ENCODE measurements around the gene NACA.
"Not testable (repeated sequence)": the region's sequence is repeated elsewhere in the genome, so short reads cannot be mapped to it uniquely, and the experiment has no call there.

NACA gene

GRCh38 chr12:56724972-56725722, at the start of gene NACA:
TSS of gene NACA (minus strand) at chr12:56725299. CDS start at chr12:56724521, 778 bp downstream.
- peak; percentile 99 for DNase-seq

DNA sequence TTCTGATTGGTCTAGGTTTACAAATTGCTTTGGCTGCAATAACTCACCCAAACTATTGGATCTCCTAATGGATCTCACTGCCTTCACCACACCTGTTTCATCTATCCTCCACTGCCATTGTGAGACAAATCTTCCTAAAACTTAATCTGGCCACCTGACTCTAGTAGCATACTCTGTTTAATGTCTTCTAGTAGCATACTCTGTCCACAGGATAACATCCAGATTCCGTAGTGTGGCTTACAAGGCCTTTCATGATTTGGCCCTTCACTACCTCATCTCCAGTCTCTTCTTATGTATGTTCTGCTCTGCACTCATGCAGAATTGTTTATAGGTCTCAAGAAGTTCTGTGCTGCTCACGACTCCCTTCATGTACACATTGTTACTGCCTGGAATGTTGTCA, 48.0 kb upstream of the NACA start:
- no peak for DNase-seq

DNA sequence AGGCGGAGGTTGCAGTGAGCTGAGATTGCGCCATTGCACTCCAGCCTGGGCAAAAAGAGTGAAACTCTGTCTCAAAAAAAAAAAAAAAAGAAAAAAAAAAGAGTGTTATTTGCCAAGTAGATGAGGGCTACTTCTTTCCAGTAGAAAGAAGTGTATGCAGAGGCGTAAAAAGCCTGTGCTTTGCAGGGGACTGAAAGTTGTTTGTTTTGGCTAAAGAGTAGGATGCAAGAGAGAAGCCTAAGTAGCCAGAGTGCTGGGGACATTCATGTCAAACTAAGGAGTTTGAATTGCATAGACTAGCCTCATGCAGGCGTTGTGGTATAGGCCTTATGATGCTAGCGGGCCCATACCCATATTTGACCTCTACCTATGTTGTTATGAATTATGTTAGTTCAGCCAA, 47.5 kb upstream of the NACA start:
- DNase-seq: no peak

DNA sequence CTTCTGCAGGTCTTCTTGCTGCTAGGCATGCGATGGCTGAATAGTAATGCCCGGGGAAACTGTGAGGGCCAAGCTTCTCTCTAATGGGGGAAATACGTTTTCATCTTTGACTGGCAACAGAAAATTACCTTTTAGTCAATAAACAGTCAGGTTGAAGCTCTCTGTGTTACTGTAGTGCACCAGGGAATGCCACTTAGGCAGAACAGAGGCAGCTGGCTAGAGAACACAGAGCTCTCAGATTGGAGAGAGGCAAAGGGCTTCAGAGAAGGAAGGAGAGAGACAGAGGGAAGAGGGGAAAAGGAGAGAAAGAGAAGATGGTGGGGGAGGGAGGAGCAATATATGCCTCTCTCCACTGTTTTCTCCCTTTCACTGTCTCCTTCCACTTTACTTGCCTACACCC, 44.8 kb upstream of the NACA start:
- DNase-seq: no peak

- peak; percentile 65 for DNase-seq
Observed at GRCh38 chr12:56768424-56768823, 43.3 kb upstream of the NACA start.

- DNase-seq: no peak
Observed at GRCh38 chr12:56766535-56766934, 41.4 kb upstream of the NACA start.

GRCh38 chr12:56763753-56764657, 38.9 kb upstream of the NACA start:
- DNase-seq: no peak

DNA sequence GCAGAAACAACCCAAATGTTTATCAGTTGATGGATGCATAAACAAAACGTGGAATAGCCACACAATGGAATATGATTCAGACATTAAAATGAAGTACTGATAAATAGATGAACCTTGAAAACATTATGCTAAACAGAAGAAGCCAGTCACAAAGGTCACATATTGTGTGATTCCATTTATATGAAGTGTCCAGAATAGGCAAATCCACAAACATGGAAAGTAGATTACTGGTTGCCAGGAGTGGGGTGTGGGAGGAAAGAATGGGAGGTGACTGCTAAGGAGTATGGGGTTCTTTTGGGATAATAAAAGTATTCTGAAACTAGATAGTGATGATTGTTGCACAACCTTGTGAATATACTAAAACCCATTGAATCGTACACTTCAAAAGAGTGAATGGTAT, 36.7 kb upstream of the NACA start:
- DNase-seq: no peak

- DNase-seq: no peak
Observed at GRCh38 chr12:56760460-56760859, 35.4 kb upstream of the NACA start.

DNA sequence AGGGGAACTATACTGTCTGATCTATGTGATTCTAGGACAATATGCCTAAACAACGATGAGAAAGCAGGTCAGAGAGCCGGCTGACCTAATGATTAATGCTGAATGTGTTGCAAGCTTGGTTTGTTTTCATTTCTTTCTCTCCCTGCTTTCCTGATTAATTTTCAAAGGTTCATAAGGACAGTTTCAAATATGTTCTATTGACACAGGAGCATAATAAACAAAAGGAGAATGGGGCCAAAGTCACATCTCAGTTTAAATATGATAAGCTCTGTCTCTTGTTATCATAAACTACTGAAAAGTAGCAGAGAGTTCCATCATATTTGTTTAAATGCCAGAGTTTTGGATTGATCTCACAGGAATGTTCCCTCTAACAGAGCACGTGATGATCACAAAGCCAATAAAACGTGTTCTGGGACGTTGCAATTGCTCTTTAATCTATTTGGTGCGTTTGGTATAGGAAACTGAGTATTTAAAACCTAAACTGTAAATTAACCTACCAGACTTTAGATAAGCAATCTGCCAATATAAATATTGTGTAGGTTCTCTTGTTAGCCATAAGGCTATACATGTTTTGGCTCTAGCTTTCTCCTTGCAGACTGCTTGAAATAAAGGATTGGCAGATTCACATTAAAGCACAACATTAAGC, 34.3 kb upstream of the NACA start:
- DNase-seq: no peak

- DNase-seq: no peak
Observed at GRCh38 chr12:56758728-56759262, 33.7 kb upstream of the NACA start.

DNA sequence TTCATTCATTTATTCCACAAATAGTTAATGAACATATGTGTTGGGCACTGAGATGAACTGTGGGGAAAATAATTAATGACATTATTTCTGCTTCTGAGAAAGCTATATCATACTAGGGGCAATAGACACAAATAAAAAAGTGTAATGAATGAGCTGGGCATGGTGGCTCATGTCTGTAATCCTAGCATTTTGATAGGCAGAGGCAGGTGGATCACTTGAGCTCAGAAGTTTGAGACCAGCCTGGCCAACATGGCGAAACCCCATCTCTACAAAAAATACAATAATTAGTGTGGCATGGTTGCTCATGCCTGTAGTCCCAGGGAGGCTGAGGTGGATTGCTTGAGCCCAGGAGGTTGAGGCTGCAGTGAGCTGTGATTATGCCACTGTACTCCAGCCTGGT, 32.9 kb upstream of the NACA start:
- not testable (repeated sequence) for DNase-seq

GRCh38 chr12:56753566-56753965, 28.5 kb upstream of the NACA start:
- DNase-seq: no peak

- peak; percentile 98 for DNase-seq
Observed at GRCh38 chr12:56751712-56752598, 26.9 kb upstream of the NACA start, which contains the start of gene PRIM1. TSS of gene PRIM1 (minus strand) at chr12:56752323. CDS start at chr12:56752298, 25 bp downstream.

DNA sequence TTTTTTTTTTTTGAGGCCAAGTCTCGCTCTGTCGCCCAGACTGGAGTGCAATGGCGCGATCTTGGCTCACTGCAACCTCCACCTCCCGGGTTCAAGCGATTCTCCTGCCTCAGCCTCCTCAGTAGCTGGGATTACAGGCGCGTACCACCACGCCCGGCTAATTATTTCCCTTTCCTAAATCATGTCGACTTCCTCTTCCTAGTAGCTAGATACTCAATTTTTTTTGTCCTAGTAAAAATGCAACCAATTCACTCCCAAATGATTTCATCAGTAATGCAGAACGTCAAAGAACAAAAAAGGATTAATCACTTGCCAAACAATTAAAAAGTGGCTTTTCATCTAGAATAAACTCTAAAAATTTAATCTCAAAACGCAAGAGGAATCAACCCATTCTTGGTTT, 25.5 kb upstream of the NACA start:
- not testable (repeated sequence) for DNase-seq

DNA sequence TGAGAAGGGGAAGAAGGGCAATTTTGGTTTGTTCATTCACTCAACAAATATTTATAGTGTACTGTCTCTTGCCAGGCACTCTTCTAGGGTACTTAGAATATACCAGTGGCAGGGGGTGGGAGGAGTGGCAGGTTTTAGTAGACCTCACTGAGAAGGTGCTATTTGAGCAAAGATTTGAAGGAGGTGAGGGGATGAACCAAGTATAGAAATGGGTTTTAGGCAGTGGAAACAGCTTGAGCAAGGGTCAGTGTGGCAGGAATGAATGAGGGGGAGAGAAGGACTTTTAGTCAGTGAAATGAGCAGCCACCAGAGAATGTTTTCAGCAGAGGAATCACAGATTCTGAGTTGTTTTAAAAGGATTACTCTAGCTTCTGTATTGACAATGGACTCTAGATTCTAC, 24.8 kb upstream of the NACA start:
- DNase-seq: peak; percentile 18

DNA sequence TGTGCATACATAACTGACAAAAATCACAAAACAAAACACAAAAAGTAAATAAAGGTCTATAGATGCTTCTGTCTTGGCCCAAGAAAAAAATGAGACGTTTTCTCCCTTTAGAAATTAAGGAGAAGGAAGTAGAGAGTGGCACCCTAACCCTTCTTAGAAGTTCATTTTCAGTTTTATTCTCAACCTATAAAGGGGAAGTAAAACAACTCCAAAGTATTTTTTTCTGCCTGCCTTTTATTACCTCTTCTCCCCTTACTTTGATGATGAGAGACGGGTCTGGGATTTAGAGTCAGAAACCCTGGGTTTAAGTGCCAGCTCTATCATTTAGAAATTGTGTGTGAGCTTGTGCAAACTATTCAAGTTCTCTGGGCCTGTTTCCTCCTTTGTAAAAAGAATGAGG, 24.3 kb upstream of the NACA start:
- no peak for DNase-seq

DNA sequence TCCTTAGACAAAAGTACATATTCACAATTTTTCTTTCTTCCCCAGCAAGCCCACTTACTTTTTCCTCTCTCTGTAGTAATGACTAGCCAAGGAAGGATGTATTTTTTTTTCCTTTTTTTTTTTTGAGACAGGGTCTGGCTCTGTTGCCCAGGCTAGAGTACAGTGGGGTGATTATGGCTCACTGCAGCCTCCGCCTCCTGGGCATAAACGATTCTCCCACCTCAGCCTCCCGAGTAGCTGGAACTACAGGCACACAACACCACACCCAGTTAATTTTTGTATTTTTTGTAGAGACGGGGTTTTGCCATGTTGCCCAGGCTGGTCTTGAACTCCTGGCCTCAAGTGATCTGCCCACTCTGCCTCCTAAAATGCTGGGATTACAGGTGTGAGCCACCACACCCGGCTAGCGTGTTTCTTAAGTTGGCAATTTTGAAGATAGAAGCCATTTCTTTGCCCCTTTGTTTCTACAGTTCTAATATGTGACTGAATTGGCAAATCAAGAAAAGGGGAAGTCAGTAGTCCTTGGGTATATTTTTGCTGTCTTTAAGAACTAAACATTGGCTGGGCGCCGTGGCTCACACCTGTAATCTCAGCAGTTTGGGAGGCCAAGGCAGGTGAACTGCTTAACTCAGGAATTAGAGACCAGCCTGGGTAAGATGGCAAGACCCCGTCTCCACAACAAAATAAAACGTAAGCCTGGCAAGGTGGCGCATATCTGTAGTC, 3.2 kb upstream of the NACA start:
- no peak for DNase-seq

DNA sequence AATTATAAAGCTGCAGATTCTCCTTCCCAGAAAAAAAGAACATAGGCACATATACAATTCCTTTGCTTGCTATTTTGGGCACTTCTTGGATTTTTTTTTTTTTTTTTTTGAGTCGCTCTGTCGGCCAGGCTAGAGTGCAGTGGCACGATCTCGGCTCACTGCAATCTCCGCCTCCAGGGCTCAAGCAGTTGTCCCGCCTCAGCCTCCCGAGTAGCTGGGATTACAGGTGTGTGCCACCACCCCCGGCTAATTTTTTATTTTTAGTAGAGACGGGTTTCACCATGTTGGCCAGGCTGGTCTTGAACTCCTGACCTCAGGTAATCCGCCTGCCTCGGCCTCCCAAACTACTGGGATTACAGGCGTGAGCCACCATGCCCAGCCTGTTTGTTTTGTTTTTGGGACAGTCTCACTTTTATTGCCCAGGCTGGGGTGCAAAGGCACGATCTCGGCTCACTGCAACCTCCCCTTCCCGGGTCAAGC, 1.1 kb upstream of the NACA start:
- not testable (repeated sequence) for DNase-seq

DNA sequence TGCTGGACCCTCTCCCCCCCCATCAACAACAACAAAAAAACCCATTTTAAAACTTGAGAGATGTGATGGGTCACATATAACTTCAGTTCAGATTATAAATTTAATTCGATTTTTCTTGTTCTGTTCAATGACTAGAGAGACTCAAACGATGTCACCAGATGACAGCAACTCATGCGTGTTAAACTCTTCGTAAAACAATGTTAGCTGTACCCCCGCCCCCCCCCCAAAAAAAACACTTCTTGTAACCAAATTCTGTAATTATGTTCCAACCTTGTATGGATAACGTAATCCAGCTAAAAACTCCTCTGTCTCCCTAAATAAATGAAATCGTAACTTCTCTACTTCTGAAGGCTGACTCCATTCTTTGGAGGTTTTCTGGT, 614 bp upstream of the NACA start:
- DNase-seq: peak; percentile 44

DNA sequence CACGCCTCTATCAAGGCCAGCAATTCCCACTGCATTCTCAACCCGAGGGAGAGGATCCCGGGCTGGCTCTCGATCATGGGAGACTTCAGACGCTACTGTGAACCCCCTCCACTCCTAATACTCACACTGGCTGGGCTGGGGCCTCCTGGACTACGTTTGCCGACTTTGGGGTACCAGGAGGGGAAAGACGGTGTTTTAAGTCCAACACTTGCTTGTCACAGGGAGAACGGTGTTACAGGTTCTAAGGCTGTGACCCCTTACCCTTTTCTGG, 463 bp downstream of the NACA start:
- peak; percentile 69 for DNase-seq
